Measurements from ENCODE around the gene LHX2. TPM values are rescaled to one million over a fixed set of nuclear protein-coding genes. Genes with fewer than 3 reads are reported as not detected.

LHX2 gene
- total and polyA plus RNA-seq, 2 of the 13 experiments (the other 11 are each of a cell fraction or from before 2014, with no cell fraction given) = not detected

DNA sequence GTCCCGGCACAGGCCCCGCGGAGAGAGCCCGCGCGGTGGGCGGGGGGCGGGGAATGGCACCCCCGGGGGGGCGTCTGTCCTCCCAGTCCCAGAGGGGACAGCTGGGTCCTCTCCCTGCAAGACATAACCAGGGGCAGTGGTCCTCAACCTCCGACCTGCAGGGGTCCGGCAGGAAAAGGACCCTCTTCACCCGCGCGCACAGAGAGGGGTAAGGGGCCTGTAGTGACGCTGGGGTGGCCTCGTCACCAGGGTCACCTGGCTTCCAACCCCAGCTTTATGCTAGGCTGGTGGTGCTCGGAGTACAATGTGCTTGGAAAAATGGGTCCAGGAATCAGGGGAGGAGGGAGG lies 34.2 kb downstream of the LHX2 start (continued):
- TF ChIP-seq ZNF430 (CRISPR knock-in tag; IDR thresholded peaks at IDR 0.05) (peak; percentile 11; the same call in 1 of the 2 replicates), SALL1 (CRISPR knock-in tag; IDR thresholded peaks at IDR 0.05) (0 out of 2 replicates have a peak, but pooled peaks have one; percentile 3), SMARCC2 (IDR thresholded peaks at IDR 0.05) (no peak), CBX1 (IDR thresholded peaks at IDR 0.05; ENCODE audit: low read depth) (no peak), DNMT3B (CRISPR knock-in tag; conservative IDR thresholded peaks at IDR 0.05) (no peak), TARDBP (CRISPR knock-in tag; IDR thresholded peaks at IDR 0.05) (0 out of 2 replicates have a peak, but pooled peaks have one; percentile 60), ZNF282 (IDR thresholded peaks at IDR 0.05; ENCODE audit: partially characterized antibody) (no peak), ZNF790 (CRISPR knock-in tag; IDR thresholded peaks at IDR 0.05; ENCODE audit: borderline replicate concordance) (no peak), TBX2 (CRISPR knock-in tag; IDR thresholded peaks at IDR 0.05; ENCODE audit: borderline replicate concordance) (peak; percentile 7; the same call in 1 of the 2 replicates), ZNF225 (CRISPR knock-in tag; IDR thresholded peaks at IDR 0.05) (no peak), POLR2AphosphoS2 (IDR thresholded peaks at IDR 0.05; ENCODE audit: low read depth, low read length) (no peak), ZBTB42 (CRISPR knock-in tag; IDR thresholded peaks at IDR 0.05) (no peak)
- TF ChIP-seq, protein P1, sequence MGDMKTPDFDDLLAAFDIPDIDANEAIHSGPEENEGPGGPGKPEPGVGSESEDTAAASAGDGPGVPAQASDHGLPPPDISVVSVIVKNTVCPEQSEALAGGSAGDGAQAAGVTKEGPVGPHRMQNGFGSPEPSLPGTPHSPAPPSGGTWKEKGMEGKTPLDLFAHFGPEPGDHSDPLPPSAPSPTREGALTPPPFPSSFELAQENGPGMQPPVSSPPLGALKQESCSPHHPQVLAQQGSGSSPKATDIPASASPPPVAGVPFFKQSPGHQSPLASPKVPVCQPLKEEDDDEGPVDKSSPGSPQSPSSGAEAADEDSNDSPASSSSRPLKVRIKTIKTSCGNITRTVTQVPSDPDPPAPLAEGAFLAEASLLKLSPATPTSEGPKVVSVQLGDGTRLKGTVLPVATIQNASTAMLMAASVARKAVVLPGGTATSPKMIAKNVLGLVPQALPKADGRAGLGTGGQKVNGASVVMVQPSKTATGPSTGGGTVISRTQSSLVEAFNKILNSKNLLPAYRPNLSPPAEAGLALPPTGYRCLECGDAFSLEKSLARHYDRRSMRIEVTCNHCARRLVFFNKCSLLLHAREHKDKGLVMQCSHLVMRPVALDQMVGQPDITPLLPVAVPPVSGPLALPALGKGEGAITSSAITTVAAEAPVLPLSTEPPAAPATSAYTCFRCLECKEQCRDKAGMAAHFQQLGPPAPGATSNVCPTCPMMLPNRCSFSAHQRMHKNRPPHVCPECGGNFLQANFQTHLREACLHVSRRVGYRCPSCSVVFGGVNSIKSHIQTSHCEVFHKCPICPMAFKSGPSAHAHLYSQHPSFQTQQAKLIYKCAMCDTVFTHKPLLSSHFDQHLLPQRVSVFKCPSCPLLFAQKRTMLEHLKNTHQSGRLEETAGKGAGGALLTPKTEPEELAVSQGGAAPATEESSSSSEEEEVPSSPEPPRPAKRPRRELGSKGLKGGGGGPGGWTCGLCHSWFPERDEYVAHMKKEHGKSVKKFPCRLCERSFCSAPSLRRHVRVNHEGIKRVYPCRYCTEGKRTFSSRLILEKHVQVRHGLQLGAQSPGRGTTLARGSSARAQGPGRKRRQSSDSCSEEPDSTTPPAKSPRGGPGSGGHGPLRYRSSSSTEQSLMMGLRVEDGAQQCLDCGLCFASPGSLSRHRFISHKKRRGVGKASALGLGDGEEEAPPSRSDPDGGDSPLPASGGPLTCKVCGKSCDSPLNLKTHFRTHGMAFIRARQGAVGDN (CRISPR knock-in tag; IDR thresholded peaks at IDR 0.05) = peak; percentile 44; the same call in 1 of the 2 replicates
- TF ChIP-seq, protein P2, sequence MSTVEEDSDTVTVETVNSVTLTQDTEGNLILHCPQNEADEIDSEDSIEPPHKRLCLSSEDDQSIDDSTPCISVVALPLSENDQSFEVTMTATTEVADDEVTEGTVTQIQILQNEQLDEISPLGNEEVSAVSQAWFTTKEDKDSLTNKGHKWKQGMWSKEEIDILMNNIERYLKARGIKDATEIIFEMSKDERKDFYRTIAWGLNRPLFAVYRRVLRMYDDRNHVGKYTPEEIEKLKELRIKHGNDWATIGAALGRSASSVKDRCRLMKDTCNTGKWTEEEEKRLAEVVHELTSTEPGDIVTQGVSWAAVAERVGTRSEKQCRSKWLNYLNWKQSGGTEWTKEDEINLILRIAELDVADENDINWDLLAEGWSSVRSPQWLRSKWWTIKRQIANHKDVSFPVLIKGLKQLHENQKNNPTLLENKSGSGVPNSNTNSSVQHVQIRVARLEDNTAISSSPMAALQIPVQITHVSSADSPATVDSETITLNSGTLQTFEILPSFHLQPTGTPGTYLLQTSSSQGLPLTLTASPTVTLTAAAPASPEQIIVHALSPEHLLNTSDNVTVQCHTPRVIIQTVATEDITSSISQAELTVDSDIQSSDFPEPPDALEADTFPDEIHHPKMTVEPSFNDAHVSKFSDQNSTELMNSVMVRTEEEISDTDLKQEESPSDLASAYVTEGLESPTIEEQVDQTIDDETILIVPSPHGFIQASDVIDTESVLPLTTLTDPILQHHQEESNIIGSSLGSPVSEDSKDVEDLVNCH (CRISPR knock-in tag; IDR thresholded peaks at IDR 0.05) = no peak
- TF ChIP-seq, protein P3, sequence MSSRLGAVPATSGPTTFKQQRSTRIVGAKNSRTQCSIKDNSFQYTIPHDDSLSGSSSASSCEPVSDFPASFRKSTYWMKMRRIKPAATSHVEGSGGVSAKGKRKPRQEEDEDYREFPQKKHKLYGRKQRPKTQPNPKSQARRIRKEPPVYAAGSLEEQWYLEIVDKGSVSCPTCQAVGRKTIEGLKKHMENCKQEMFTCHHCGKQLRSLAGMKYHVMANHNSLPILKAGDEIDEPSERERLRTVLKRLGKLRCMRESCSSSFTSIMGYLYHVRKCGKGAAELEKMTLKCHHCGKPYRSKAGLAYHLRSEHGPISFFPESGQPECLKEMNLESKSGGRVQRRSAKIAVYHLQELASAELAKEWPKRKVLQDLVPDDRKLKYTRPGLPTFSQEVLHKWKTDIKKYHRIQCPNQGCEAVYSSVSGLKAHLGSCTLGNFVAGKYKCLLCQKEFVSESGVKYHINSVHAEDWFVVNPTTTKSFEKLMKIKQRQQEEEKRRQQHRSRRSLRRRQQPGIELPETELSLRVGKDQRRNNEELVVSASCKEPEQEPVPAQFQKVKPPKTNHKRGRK (CRISPR knock-in tag; IDR thresholded peaks at IDR 0.05) = no peak

Data from HepG2 (cell line).